Heart right ventricle (tissue), 16 donors: Measurements from ENCODE around the gene ATXN1. TPM values are rescaled to one million over a fixed set of nuclear protein-coding genes. Genes with fewer than 3 reads are reported as not detected.
A peak's percentile ranks its signal among the peaks of the same experiment; 100 is the strongest.

Experiments
- ATAC-seq, 8 donors: fragments of 200-7000 bp; cut with Tn5 transposase; one replicate each; pipeline ENCODE4 v1.9.1; 2020; ENCODE audit warnings: mild to moderate bottlenecking in 8 of 8, moderate library complexity in 8 of 8, moderate number of reproducible peaks in 1 of 8
- DNase-seq, 2 donors: peaks; one replicate each; pipeline ENCODE4 v3.0.0-alpha.2; 2020
- H3K27ac ChIP-seq, 10 donors: fragments of 200-600 bp; sonication (generic) in 2 of 10; one replicate each; pipeline versions ENCODE4 v1.5.0 to v1.8.0; 2020 to 2022; ENCODE audit warnings: mild to moderate bottlenecking in 3 of 10
- H3K27me3 ChIP-seq, 7 donors: fragments of 200-600 bp; one replicate each; pipeline ENCODE4 v1.8.0; 2021 to 2022; ENCODE audit warnings: mild to moderate bottlenecking in 2 of 7
- H3K36me3 ChIP-seq, 9 donors: fragments of 200-600 bp; sonication (generic) in 1 of 9; one replicate each; pipeline versions ENCODE4 v1.5.0 to v1.8.0; 2020 to 2022; ENCODE audit warnings: mild to moderate bottlenecking in 2 of 9
- H3K4me1 ChIP-seq, 9 donors: fragments of 200-600 bp; sonication (generic) in 1 of 9; one replicate each; pipeline versions ENCODE4 v1.5.0 to v1.8.0; 2020 to 2022; ENCODE audit warnings: mild to moderate bottlenecking in 4 of 9
- H3K4me3 ChIP-seq, 10 donors: fragments of 200-600 bp; sonication (generic) in 2 of 10; one replicate each; pipeline versions ENCODE4 v1.5.0 to v1.8.0; 2020 to 2022; ENCODE audit warnings: mild to moderate bottlenecking in 7 of 10, moderate library complexity in 2 of 10
- H3K9me3 ChIP-seq, 11 donors: fragments of 200-600 bp in 10 of 11; sonication (generic) in 2 of 11; one replicate each; pipeline versions ENCODE4 v1.5.0 to v1.8.0; 2013 to 2022; ENCODE audit warnings: mild to moderate bottlenecking in 2 of 11, control low read depth in 1 of 11, moderate library complexity in 1 of 11
- CTCF ChIP-seq, 9 donors: fragments of 200-600 bp; sonication (generic) in 2 of 9; IDR thresholded peaks; one replicate each; pipeline versions ENCODE4 v1.5.0 to v1.8.0; 2021 to 2022; ENCODE audit warnings: antibody characterized with exemption in 9 of 9, mild to moderate bottlenecking in 5 of 9, moderate library complexity in 1 of 9
- WGBS, 2 donors: extraction: QIAGEN DNeasy Blood & Tissue Kit; methylation state at CpG; one replicate each; pipeline ENCODE4 v1.1.7; 2013; ENCODE audit warnings: inconsistent platforms in 1 of 2; 5-methylcytosine and 5-hydroxymethylcytosine counted together
- intact Hi-C, 10 donors: fragments of 100-400 bp; cut with DNase I; formaldehyde crosslinking; loops; one replicate each; pipeline versions ENCODE4 v1.11.1 to v1.14.2; 2022
- polyA plus RNA-seq, 2 donors: library from polyadenylated mRNA; stranded (reverse); fragments of 200-250 nt; gene quantifications; one replicate each; pipeline ENCODE4 v1.2.3, GENCODE V29; 2013
- total RNA-seq, 10 donors: library from RNA; stranded (reverse); fragmentation: NEBNext Ultra II Directional in 3 of 10; extraction: Animal tissue kit (Norgen Biotek cat#: 25700) in 3 of 10; gene quantifications; one replicate each; pipeline versions ENCODE4 v1.2.1 to v1.2.4, GENCODE V29; 2021 to 2023
- donor health status: Arrhythmogenic right ventricular cardiomyopathy.
- donor health status: ischemic (EF 13 %, LVEDD 7.1; RV severe dilation, severe dysfunction).
- donor health status: healthy with polysubstance abuse.
- donor health status: DM: no; HTN: yes; CAD: no.
- donor health status: DM: no; HTN: no; CAD: no.
- donor health status: ischemic (EF 25% LVEDD 6.9; RV normal size, moderate dysfunction).
- donor health status: ischemic (EF 25% LVEDD 5.7; RV mildly dilated, moderate dysfunction).
- donor health status: healthy.
- donor health status: DM: yes; HTN: yes; CAD: no.
- donor health status: Ischemic cardiomyopathy.
- donor health status: ischemic (EF 35%, LVEDD 5.7; RV mildly dilated, moderate dysfunction).
- donor health status: nonischemic (EF 11% LVEDD 7.7; RV severe dilation, severe dysfunction).
- donor health status: DM: yes; HTN: yes; CAD: no.
- donor health status: PGD.
- donor health status: ischemic (EF 29% LVEDD 5.4; RV normal size, mild dysfunction).
- donor health status: nonischemic (EF 23%, LVEDD 6.1; RV moderate dilation, normal function).

The ATXN1 gene
- total and polyA plus RNA-seq, 12 donors = 4.1 to 46.5 (median 40.3) TPM

- Histone ChIP-seq H3K36me3 (no peaks in the 10 kb centered on the region), H3K4me3 (no peak overlapping the region), H3K27me3 (no peaks in the 10 kb centered on the region), H3K4me1 (peaks cover 13 to 35% (median 18%) of the 10 kb centered on the region in 9 donors), H3K9me3 (no peaks in the 10 kb centered on the region), H3K27ac (no peak overlapping the region)
- intact Hi-C loops = no loop called here
- TF ChIP-seq CTCF (IDR thresholded peaks at IDR 0.05) = no peak
- DNase-seq (no peak), ATAC-seq (no peak)
- 75 to 83% methylated on average over 2 of the region's 2 CpGs for WGBS, 2 donors
Observed at GRCh38 chr6:16349544-16349943, 411.7 kb downstream of the ATXN1 start.

GRCh38 chr6:16346831-16347230 is 414.4 kb downstream of the ATXN1 start:
- H3K27ac ChIP-seq = no peak overlapping the region

GRCh38 chr6:16345449-16346330 is 415.6 kb downstream of the ATXN1 start:
- ATAC-seq (peak; percentile 52 to 89 (median 76)), DNase-seq (no peak)
- intact Hi-C loops = no loop called here
- no peaks in the 10 kb centered on the region for H3K9me3 ChIP-seq
- WGBS, 2 donors = 50 to 59% methylated on average over 16 of the region's 16 CpGs
- H3K4me3 ChIP-seq = no peak overlapping the region
- TF ChIP-seq CTCF (IDR thresholded peaks at IDR 0.05) = no peak
- no peaks in the 10 kb centered on the region for H3K27me3 ChIP-seq
- H3K4me1 ChIP-seq = peaks cover 13 to 38% (median 24%) of the 10 kb centered on the region in 9 donors
- H3K36me3 ChIP-seq = no peaks in the 10 kb centered on the region
- peak overlapping the region in 5 of 10 donors; percentile 4 to 68 (median 57) for H3K27ac ChIP-seq

More at GRCh38 chr6:16346831-16347230, 414.4 kb downstream of the ATXN1 start:
- Histone ChIP-seq H3K4me3 (no peak overlapping the region), H3K36me3 (no peaks in the 10 kb centered on the region), H3K27me3 (no peaks in the 10 kb centered on the region), H3K9me3 (no peaks in the 10 kb centered on the region), H3K4me1 (peaks cover 13 to 44% (median 24%) of the 10 kb centered on the region in 9 donors)
- no peak for TF ChIP-seq CTCF (IDR thresholded peaks at IDR 0.05)
- intact Hi-C loops = no loop called here
- DNase-seq (no peak), ATAC-seq (no peak)
- 98% methylated on average over 32 of the region's 32 CpGs for WGBS, 2 donors

- Histone ChIP-seq H3K27me3 (no peaks in the 10 kb centered on the region), H3K4me1 (peaks cover 13 to 38% (median 24%) of the 10 kb centered on the region in 9 donors), H3K27ac (peak overlapping the region in 4 of 10 donors; percentile 4 to 58 (median 50)), H3K36me3 (no peaks in the 10 kb centered on the region), H3K4me3 (no peak overlapping the region), H3K9me3 (no peaks in the 10 kb centered on the region)
- no peak for TF ChIP-seq CTCF (IDR thresholded peaks at IDR 0.05)
- DNase-seq = no peak
- WGBS, 2 donors = 76 to 81% methylated on average over 6 of the region's 6 CpGs
- ATAC-seq = no peak
- intact Hi-C loops = no loop called here
Observed at GRCh38 chr6:16344756-16345155, 416.5 kb downstream of the ATXN1 start.
